Right atrium auricular region (tissue), 2 donors: ENCODE results near the gene HNRNPA3. TPM values are rescaled to one million over a fixed set of nuclear protein-coding genes. Genes with fewer than 3 reads are reported as not detected.
"Not testable (repeated sequence)": the region's sequence is repeated elsewhere in the genome, so short reads cannot be mapped to it uniquely, and the experiment has no call there.

Experiments
- DNase-seq: peaks from one replicate; pipeline ENCODE4 v3.0.0-alpha.2; 2019; ENCODE audit warnings: low spot score
- H3K27ac ChIP-seq, 2 donors: fragments of 200-600 bp; sonication (generic); 1 replicate in 1 of 2; 2 replicates in 1 of 2; pipeline ENCODE4 v1.5.1; 2016 to 2019
- H3K27me3 ChIP-seq, 2 donors: fragments of 200-600 bp; sonication (generic); one replicate each; pipeline versions ENCODE4 v1.5.1 to v1.6.0; 2017 to 2019
- H3K36me3 ChIP-seq: fragments of 200-600 bp; sonication (generic); one replicate; pipeline ENCODE4 v1.5.1; 2016
- H3K4me1 ChIP-seq, 2 donors: fragments of 200-600 bp; sonication (generic); one replicate each; pipeline versions ENCODE4 v1.5.1 to v1.6.0; 2017 to 2019
- H3K4me3 ChIP-seq, 2 donors: fragments of 200-600 bp; sonication (generic); 1 replicate in 1 of 2; 2 replicates in 1 of 2; pipeline ENCODE4 v1.5.1; 2017 to 2019; ENCODE audit warnings: mild to moderate bottlenecking in 1 of 2, moderate library complexity in 1 of 2
- H3K9me3 ChIP-seq, 2 donors: fragments of 200-600 bp; sonication (generic); one replicate each; pipeline ENCODE4 v1.5.1; 2019
- total RNA-seq, 2 donors: library from RNA; depleted of rRNA; stranded (reverse); fragments of >200 nt; gene quantifications; one replicate each; pipeline ENCODE4 v1.1.0, GENCODE V29; 2016
- TF ChIP-seq, protein P1 (sequence below), 2 donors: fragments of 200-600 bp; sonication (generic); IDR thresholded peaks; one replicate each; pipeline ENCODE4 v1.5.1; 2019; ENCODE audit warnings: antibody characterized with exemption in 2 of 2

HNRNPA3 gene
- total RNA-seq, 2 donors from 2014 or later: 24.1 to 28.1 TPM

DNA sequence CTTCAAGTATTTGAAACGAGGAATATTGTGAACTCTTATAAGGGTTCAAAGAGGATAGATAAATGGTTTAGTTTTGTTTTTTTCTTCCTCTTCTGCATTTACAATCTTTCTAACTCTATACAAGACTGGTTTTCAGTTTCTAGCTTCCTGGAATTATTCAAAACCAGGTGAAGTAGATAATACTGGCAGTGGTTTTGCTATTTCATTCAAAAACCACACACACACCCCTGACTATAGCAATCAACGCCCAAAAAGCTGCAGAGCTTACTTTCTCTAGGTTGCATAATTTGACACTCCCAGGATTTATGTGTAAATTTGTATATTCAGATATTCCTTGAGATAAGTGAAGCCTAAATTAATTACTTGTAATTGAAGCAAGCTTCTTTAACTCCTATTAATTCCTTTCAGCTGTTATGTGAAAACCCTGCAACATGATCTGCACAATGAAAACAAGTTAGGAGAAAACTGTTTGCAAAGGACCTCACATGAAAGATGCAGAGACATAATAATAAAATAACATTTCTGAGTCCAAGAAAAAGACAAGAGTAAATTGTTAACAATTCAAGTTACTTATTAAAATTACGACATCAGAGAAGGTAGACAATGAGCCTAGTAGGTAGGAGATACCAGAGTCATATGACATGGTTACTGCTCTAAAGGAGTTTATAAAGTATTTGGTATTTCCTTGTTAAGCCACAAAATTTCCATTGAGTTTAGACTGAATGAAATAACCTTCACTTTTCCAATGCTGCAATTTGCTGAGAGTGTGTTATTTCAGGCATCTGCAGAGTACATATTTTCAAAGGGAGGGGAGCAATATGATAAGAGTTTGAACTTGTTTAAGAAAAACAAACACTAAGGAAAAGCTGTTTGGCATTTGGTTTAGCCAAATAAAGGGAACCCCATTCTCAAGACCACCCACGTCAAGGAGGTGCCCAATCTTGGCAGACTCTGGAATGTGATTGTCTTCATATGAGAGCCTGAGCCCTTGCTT lies 53.5 kb downstream of the HNRNPA3 start:
- H3K4me3 ChIP-seq: peak overlapping the region in 1 of 2 donors; percentile 99
- peaks cover 0 to 25% of the 10 kb centered on the region in 2 donors for H3K4me1 ChIP-seq

DNA sequence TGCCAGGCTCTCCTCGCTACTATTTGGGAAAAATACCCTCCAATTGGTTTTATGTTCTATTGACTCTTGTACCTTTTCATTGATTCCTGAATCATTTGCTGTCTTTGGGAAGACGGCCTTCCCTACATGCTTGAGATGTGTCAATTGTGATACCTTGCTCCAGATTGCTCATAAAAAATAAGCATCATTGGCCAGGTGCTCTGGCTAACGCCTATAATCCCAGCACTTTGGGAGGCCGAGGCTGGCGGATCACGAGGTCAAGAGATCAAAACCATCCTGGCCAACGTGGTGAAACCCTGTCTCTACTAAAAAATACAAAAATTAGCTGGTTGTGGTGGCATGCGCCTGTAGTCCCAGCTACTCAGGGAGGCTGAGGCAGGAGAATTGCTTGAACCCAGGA lies 54.4 kb downstream of the HNRNPA3 start:
- not testable (repeated sequence) for H3K4me3 ChIP-seq, H3K36me3 ChIP-seq, H3K9me3 ChIP-seq, DNase-seq, H3K27me3 ChIP-seq
- Histone ChIP-seq H3K4me1 (peaks cover 0 to 19% of the 10 kb centered on the region in 2 donors), H3K27ac (peak overlapping the region in 1 of 2 donors; percentile 100)

More for the DNA sequence above, 53.5 kb downstream of the HNRNPA3 start:
- no peaks in the 10 kb centered on the region for H3K9me3 ChIP-seq
- H3K27ac ChIP-seq: peak overlapping the region; percentile 100
- no peak for DNase-seq
- H3K27me3 ChIP-seq: no peaks in the 10 kb centered on the region
- H3K36me3 ChIP-seq: no peaks in the 10 kb centered on the region
- TF ChIP-seq, protein P1, sequence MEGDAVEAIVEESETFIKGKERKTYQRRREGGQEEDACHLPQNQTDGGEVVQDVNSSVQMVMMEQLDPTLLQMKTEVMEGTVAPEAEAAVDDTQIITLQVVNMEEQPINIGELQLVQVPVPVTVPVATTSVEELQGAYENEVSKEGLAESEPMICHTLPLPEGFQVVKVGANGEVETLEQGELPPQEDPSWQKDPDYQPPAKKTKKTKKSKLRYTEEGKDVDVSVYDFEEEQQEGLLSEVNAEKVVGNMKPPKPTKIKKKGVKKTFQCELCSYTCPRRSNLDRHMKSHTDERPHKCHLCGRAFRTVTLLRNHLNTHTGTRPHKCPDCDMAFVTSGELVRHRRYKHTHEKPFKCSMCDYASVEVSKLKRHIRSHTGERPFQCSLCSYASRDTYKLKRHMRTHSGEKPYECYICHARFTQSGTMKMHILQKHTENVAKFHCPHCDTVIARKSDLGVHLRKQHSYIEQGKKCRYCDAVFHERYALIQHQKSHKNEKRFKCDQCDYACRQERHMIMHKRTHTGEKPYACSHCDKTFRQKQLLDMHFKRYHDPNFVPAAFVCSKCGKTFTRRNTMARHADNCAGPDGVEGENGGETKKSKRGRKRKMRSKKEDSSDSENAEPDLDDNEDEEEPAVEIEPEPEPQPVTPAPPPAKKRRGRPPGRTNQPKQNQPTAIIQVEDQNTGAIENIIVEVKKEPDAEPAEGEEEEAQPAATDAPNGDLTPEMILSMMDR (IDR thresholded peaks at IDR 0.05): no peak

DNA sequence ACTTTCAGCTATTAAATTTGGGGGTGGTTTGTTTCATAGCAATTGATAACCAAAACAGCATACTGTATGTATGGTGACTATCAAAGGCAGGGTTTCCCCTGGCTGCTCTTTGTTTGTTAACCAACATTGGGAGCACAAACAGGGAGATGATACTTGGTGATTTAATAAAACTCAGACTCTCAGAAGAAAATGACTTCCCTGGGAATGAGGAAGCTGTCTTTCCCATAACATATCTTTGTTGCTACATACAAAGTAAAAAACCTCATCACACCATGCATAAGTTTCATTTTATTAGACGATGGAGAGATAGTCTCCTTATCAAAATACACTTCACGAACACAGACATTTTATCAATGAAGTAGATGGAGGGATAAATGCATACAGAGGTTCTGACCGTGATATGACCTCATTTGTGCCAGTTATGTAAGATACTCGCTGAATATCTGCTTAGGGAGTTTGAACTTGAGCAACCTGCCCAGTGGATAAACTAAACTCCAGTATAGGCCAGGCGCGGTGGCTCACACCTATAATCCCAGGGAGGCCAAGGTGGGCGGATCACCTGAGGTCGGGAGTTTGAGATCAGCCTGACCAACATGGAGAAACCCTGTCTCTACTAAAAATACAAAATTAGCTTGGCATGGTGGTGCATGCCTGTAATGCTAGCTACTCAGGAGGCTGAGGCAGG lies 55.7 kb downstream of the HNRNPA3 start:
- Histone ChIP-seq H3K4me1 (peaks cover 0 to 15% of the 10 kb centered on the region in 2 donors), H3K9me3 (no peaks in the 10 kb centered on the region), H3K27me3 (no peaks in the 10 kb centered on the region), H3K27ac (no peak overlapping the region), H3K4me3 (no peak overlapping the region), H3K36me3 (no peaks in the 10 kb centered on the region)
- TF ChIP-seq, protein P1 (IDR thresholded peaks at IDR 0.05): no peak
- no peak for DNase-seq

DNA sequence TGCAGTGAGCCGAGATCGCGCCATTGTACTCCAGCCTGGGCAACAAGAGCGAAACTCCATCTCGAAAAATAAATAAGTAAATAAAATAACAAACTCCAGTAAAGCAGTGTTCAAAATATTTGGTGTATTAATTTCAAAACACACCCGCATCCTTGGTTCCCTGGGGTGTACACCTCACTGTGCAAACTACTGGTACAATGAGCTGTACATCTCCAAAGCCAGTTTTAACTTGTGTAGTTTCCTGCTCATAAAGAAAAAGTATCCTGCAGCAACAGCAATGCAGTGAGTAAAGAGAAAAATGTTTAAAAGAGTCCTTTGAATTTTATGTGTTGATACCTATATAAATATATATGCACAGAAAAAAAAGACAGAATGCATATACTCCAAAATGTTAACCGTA lies 56.3 kb downstream of the HNRNPA3 start:
- no peak overlapping the region for H3K4me3 ChIP-seq
- H3K4me1 ChIP-seq: peaks cover 0 to 15% of the 10 kb centered on the region in 2 donors
- TF ChIP-seq, protein P1 (IDR thresholded peaks at IDR 0.05): no peak
- no peak overlapping the region for H3K27ac ChIP-seq
- H3K36me3 ChIP-seq: no peaks in the 10 kb centered on the region
- H3K27me3 ChIP-seq: no peaks in the 10 kb centered on the region
- no peaks in the 10 kb centered on the region for H3K9me3 ChIP-seq
- no peak for DNase-seq

DNA sequence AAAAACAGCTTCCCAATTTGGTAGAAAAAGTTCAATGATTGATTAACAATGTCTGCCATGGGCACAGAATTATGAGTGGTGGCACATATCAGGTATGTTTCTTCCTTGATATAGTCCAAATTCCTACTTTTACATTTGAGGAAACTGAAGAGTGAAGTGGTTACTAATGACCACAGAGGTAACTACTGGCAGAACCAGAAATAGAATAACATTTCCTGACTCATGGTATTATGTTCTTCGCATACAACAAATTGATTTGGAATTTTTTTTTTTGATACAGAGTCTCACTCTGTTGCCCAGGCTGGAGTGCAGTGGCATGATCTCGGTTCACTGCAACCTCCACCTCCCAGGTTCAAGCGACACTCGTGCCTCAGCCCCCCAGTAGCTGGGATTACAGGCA lies 57.9 kb downstream of the HNRNPA3 start:
- Histone ChIP-seq H3K4me1 (peaks cover 0 to 25% of the 10 kb centered on the region in 2 donors), H3K9me3 (no peaks in the 10 kb centered on the region), H3K4me3 (no peak overlapping the region), H3K27me3 (no peaks in the 10 kb centered on the region), H3K27ac (no peak overlapping the region), H3K36me3 (no peaks in the 10 kb centered on the region)
- TF ChIP-seq, protein P1 (IDR thresholded peaks at IDR 0.05): no peak
- DNase-seq: no peak
